ENCODE data around the gene ALCAM. TPM values are rescaled to one million over a fixed set of nuclear protein-coding genes. Genes with fewer than 3 reads are reported as not detected.

Gene ALCAM
- total RNA-seq, 1 experiment from 2014 or later, result 32.3 TPM

DNA sequence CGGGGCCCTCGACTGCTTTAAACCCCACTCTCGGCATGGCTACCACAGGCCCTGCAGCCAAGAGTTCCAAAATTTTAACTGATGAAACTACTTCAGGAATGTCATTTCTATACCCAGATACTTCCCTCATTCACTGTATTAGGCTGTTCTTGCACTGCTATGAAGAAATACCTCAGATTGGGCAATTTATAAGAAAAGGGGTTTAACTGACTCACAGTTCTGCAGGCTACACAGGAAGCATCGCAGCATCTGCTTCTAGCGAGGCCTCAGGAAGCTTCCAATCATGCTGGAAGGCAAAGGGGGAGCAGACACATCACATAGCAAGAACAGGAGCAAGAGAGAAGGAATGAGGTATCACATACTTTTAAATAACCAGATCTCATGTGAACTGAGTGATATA lies 21.6 kb upstream of the ALCAM start:
- Histone ChIP-seq H3K4me3 (ENCODE audit: low read depth in 2 of 2, low read length in 2 of 2) (no peak overlapping the region), H3K27ac (ENCODE audit: low read length) (no peak overlapping the region), H3K27me3 (ENCODE audit: control insufficient read depth, insufficient read depth, low read length) (no peaks in the 10 kb centered on the region), H3K9me3 (ENCODE audit: control insufficient read depth, insufficient read depth, low read depth, low read length) (no peaks in the 10 kb centered on the region), H3K36me3 (ENCODE audit: control insufficient read depth, insufficient read depth, low read length) (no peaks in the 10 kb centered on the region), H3K4me1 (ENCODE audit: control insufficient read depth, insufficient read depth, low read length) (no peaks in the 10 kb centered on the region)
- ChIA-PET POLR2A (no interaction called here), CTCF (no interaction called here)
- no TSS peak for BruUV-seq (replicated peaks)
- TF ChIP-seq SIN3A (IDR thresholded peaks at IDR 0.05; ENCODE audit: borderline replicate concordance, insufficient read depth, low read depth, low read length), result no peak
- TF ChIP-seq, protein P1, sequence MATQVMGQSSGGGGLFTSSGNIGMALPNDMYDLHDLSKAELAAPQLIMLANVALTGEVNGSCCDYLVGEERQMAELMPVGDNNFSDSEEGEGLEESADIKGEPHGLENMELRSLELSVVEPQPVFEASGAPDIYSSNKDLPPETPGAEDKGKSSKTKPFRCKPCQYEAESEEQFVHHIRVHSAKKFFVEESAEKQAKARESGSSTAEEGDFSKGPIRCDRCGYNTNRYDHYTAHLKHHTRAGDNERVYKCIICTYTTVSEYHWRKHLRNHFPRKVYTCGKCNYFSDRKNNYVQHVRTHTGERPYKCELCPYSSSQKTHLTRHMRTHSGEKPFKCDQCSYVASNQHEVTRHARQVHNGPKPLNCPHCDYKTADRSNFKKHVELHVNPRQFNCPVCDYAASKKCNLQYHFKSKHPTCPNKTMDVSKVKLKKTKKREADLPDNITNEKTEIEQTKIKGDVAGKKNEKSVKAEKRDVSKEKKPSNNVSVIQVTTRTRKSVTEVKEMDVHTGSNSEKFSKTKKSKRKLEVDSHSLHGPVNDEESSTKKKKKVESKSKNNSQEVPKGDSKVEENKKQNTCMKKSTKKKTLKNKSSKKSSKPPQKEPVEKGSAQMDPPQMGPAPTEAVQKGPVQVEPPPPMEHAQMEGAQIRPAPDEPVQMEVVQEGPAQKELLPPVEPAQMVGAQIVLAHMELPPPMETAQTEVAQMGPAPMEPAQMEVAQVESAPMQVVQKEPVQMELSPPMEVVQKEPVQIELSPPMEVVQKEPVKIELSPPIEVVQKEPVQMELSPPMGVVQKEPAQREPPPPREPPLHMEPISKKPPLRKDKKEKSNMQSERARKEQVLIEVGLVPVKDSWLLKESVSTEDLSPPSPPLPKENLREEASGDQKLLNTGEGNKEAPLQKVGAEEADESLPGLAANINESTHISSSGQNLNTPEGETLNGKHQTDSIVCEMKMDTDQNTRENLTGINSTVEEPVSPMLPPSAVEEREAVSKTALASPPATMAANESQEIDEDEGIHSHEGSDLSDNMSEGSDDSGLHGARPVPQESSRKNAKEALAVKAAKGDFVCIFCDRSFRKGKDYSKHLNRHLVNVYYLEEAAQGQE (IDR thresholded peaks at IDR 0.05; ENCODE audit: insufficient read depth in 1 of 2, low read depth in 2 of 2, low read length in 1 of 2), result no peak
- no peak for TF ChIP-seq POLR2AphosphoS5 (IDR thresholded peaks at IDR 0.05; ENCODE audit: low read depth, low read length)
- no peak for TF ChIP-seq TCF7L2 (IDR thresholded peaks at IDR 0.05; ENCODE audit: low read depth, low read length)
- TF ChIP-seq, protein P2, sequence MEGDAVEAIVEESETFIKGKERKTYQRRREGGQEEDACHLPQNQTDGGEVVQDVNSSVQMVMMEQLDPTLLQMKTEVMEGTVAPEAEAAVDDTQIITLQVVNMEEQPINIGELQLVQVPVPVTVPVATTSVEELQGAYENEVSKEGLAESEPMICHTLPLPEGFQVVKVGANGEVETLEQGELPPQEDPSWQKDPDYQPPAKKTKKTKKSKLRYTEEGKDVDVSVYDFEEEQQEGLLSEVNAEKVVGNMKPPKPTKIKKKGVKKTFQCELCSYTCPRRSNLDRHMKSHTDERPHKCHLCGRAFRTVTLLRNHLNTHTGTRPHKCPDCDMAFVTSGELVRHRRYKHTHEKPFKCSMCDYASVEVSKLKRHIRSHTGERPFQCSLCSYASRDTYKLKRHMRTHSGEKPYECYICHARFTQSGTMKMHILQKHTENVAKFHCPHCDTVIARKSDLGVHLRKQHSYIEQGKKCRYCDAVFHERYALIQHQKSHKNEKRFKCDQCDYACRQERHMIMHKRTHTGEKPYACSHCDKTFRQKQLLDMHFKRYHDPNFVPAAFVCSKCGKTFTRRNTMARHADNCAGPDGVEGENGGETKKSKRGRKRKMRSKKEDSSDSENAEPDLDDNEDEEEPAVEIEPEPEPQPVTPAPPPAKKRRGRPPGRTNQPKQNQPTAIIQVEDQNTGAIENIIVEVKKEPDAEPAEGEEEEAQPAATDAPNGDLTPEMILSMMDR (IDR thresholded peaks at IDR 0.05), result no peak
- intact Hi-C loops (cut with micrococcal nuclease; ENCODE audit: unreplicated experiment), result no loop called here
- no peak for DNase-seq (ENCODE audit: low read depth, low spot score)
- in situ Hi-C loops (cut with HindIII; ENCODE audit: low pct_unique_long_range_greater_than_20kb, low sequenced_read_pairs), result no loop called here
- no peak for ATAC-seq

DNA sequence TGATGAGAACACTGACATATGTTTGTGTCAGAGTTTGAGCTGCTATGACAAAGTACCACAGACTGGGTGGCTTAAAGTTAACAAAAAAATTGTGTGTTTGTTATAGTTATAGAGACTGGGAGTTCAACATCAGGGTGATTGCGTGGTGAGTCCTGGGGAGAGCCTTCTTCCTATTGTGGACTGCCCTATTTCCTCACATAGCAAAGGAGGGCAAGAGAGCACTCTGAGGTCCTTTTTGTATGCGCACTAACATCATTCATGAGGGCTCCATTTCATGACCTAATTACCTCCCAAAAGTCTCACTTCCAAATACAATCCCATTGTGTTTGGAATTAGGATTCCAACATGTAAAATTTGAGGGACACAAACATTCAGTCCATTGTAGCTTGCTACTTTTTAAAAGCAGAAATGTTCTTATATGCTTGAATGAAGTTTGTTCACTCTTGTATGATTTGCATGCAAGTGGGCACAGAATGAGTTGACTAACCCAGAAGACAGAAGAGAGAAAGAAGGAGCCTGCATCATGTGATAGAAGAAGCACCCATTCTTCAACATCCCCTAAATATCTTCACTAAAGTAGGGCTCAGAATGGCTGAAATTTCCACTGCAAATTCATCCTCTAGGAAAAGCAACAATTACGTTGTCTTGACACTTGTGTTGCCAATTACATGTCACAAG lies 18.9 kb upstream of the ALCAM start:
- TF ChIP-seq, protein P1 (IDR thresholded peaks at IDR 0.05; ENCODE audit: insufficient read depth in 1 of 2, low read depth in 2 of 2, low read length in 1 of 2), result no peak
- TF ChIP-seq, protein P2 (IDR thresholded peaks at IDR 0.05), result no peak
- no peaks in the 10 kb centered on the region for H3K9me3 ChIP-seq (ENCODE audit: control insufficient read depth, insufficient read depth, low read depth, low read length)
- ATAC-seq, result no peak
- no peaks in the 10 kb centered on the region for H3K27me3 ChIP-seq (ENCODE audit: control insufficient read depth, insufficient read depth, low read length)
- H3K27ac ChIP-seq (ENCODE audit: low read length), result no peak overlapping the region
- H3K36me3 ChIP-seq (ENCODE audit: control insufficient read depth, insufficient read depth, low read length), result no peaks in the 10 kb centered on the region
- no peaks in the 10 kb centered on the region for H3K4me1 ChIP-seq (ENCODE audit: control insufficient read depth, insufficient read depth, low read length)
- DNase-seq (ENCODE audit: low read depth, low spot score), result no peak
- H3K4me3 ChIP-seq (ENCODE audit: low read depth in 2 of 2, low read length in 2 of 2), result no peak overlapping the region
- in situ Hi-C loops (cut with HindIII; ENCODE audit: low pct_unique_long_range_greater_than_20kb, low sequenced_read_pairs), result no loop called here
- ChIA-PET CTCF (no interaction called here), POLR2A (no interaction called here)
- intact Hi-C loops (cut with micrococcal nuclease; ENCODE audit: unreplicated experiment), result no loop called here
- no TSS peak for BruUV-seq (replicated peaks)

Measured in Panc1 (cell line).